HepG2 (cell line): ENCODE results near the gene PML. TPM values are rescaled to one million over a fixed set of nuclear protein-coding genes. Genes with fewer than 3 reads are reported as not detected.

Experiments
- ETV6 ChIP-seq: sonication (generic); formaldehyde crosslinking; conservative IDR thresholded peaks from 2 replicates; pipeline ENCODE4 v1.4.0; 2020; ENCODE audit warnings: missing genetic modification reagents
- KDM5A ChIP-seq: fragments of 200-600 bp; sonication (generic); IDR thresholded peaks from 2 replicates; pipeline ENCODE4 v1.7.0; 2018; ENCODE audit warnings: antibody characterized with exemption, mild to moderate bottlenecking, low read length, borderline replicate concordance
- PHF21A ChIP-seq: sonication (generic); formaldehyde crosslinking; IDR thresholded peaks from 2 replicates; pipeline ENCODE4 v1.5.0; 2020; ENCODE audit warnings: mild to moderate bottlenecking, missing genetic modification reagents
- PRDM4 ChIP-seq: sonication (generic); formaldehyde crosslinking; IDR thresholded peaks from 2 replicates; pipeline ENCODE4 v1.9.0; 2021; ENCODE audit warnings: missing genetic modification reagents, borderline replicate concordance
- SOX6 ChIP-seq, 2 experiments: fragments of 450-650 bp in 1 of 2; sonication (generic) in 1 of 2; formaldehyde crosslinking in 1 of 2; IDR thresholded peaks; 2 replicates each; pipeline versions ENCODE4 v1.4.0 to v1.6.1; 2017 to 2020; ENCODE audit warnings: antibody characterized with exemption in 1 of 2, mild to moderate bottlenecking in 1 of 2, missing genetic modification reagents in 1 of 2
- YEATS2 ChIP-seq: sonication (generic); formaldehyde crosslinking; IDR thresholded peaks from 2 replicates; pipeline ENCODE4 v1.4.0; 2020; ENCODE audit warnings: missing genetic modification reagents, borderline replicate concordance
- ZNF569 ChIP-seq: sonication (generic); formaldehyde crosslinking; IDR thresholded peaks from 2 replicates; pipeline ENCODE4 v1.5.0; 2020; ENCODE audit warnings: mild to moderate bottlenecking, missing genetic modification reagents, moderate library complexity, borderline replicate concordance
- polyA plus RNA-seq, 8 experiments: library from polyadenylated mRNA; depleted of rRNA in 3 of 8; stranded (reverse) in 7 of 8; unstranded in 1 of 8; fragments of >200 nt; fragmentation: Illumina TruSeq in 4 of 8; extraction: Trizol in 4 of 8; gene quantifications; 2 replicates each; pipeline versions ENCODE4 v1.2.1 to v1.2.3, GENCODE V29; 2011 to 2016; ENCODE audit warnings: low read depth in 4 of 8, missing spikeins in 1 of 8, mixed read lengths in 1 of 8; ENCODE audit not compliant: insufficient read depth in 1 of 8
- total RNA-seq, 5 experiments: library from RNA; depleted of rRNA; stranded (reverse); fragments of >200 nt; fragmentation: Illumina TruSeq; extraction: Trizol; gene quantifications; 2 replicates each; pipeline ENCODE4 v1.2.3, GENCODE V29; 2016; ENCODE audit warnings: low read depth in 1 of 5
- TF ChIP-seq, protein P1 (sequence below): sonication (generic); formaldehyde crosslinking; IDR thresholded peaks from 2 replicates; pipeline ENCODE4 v1.4.0; 2020; ENCODE audit warnings: missing genetic modification reagents

The PML gene
- total and polyA plus RNA-seq, 2 of the 13 experiments (the other 11 are each of a cell fraction or from before 2014, with no cell fraction given) = 2.9 to 3.9 TPM

- TF ChIP-seq SOX6 (IDR thresholded peaks at IDR 0.05) (no peak), SOX6 (CRISPR knock-in tag; IDR thresholded peaks at IDR 0.05) (no peak), YEATS2 (CRISPR knock-in tag) (no peak), PRDM4 (CRISPR knock-in tag) (no peak), ZNF569 (CRISPR knock-in tag) (no peak), PHF21A (CRISPR knock-in tag) (no peak), ETV6 (CRISPR knock-in tag) (no peak), KDM5A (no peak)
- TF ChIP-seq, protein P1, sequence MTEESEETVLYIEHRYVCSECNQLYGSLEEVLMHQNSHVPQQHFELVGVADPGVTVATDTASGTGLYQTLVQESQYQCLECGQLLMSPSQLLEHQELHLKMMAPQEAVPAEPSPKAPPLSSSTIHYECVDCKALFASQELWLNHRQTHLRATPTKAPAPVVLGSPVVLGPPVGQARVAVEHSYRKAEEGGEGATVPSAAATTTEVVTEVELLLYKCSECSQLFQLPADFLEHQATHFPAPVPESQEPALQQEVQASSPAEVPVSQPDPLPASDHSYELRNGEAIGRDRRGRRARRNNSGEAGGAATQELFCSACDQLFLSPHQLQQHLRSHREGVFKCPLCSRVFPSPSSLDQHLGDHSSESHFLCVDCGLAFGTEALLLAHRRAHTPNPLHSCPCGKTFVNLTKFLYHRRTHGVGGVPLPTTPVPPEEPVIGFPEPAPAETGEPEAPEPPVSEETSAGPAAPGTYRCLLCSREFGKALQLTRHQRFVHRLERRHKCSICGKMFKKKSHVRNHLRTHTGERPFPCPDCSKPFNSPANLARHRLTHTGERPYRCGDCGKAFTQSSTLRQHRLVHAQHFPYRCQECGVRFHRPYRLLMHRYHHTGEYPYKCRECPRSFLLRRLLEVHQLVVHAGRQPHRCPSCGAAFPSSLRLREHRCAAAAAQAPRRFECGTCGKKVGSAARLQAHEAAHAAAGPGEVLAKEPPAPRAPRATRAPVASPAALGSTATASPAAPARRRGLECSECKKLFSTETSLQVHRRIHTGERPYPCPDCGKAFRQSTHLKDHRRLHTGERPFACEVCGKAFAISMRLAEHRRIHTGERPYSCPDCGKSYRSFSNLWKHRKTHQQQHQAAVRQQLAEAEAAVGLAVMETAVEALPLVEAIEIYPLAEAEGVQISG (CRISPR knock-in tag) = no peak
Measured at GRCh38 chr15:73965758-73966113, 28.8 kb upstream of the PML start (continued).
